GM12878 (cell line): ENCODE data around the gene RHOT1. TPM values are rescaled to one million over a fixed set of nuclear protein-coding genes. Genes with fewer than 3 reads are reported as not detected.

Experiments
- ATAC-seq: fragments of 200-7000 bp; cut with Tn5 transposase; 3 replicates; pipeline ENCODE4 v1.9.1; 2020; ENCODE audit warnings: mild to moderate bottlenecking, moderate library complexity
- BruUV-seq: library from RNA; stranded (reverse); fragments of 400-500 nt; replicated peaks from 2 replicates; lab custom pipeline; 2021; lab: Mats Ljungman, UMichigan
- CTCF ChIA-PET: fragments of 300-600 bp; sonication (Branson Sonifier 250); formaldehyde crosslinking; extraction: SDS; loops from one replicate; lab custom pipeline; 2021; ENCODE audit warnings: inconsistent platforms; lab: Yijun Ruan, JAX
- POLR2A ChIA-PET: fragments of 350-600 bp; formaldehyde crosslinking; extraction: SDS; loops from one replicate; lab custom pipeline; 2021; ENCODE audit warnings: inconsistent platforms; lab: Charles Lee
- RAD21 ChIA-PET: fragments of 300-600 bp; sonication (Branson Sonifier 250); formaldehyde crosslinking; loops from one replicate; lab custom pipeline; 2023; ENCODE audit warnings: antibody characterized with exemption; ENCODE audit not compliant: unreplicated experiment; lab: Charles Lee
- SMC1A ChIA-PET: fragments of 300-600 bp; sonication (Branson Sonifier 250); formaldehyde crosslinking; loops from one replicate; lab custom pipeline; 2023; ENCODE audit not compliant: unreplicated experiment, uncharacterized antibody; lab: Charles Lee
- DNase-seq: peaks from one replicate; pipeline ENCODE4 v3.0.0-alpha.2; 2011; ENCODE audit warnings: low read depth, low spot score
- FAIRE-seq: peaks from 3 replicates; lab custom pipeline; 2011; peaks lifted over from hg19 to GRCh38; lab: Jason Lieb, UNC
- H2AFZ ChIP-seq: 2 replicates; pipeline ENCODE4 v1.6.0; 2011; ENCODE audit warnings: low read depth, low read length, control low read depth; ENCODE audit not compliant: control insufficient read depth
- H3K27ac ChIP-seq: 2 replicates; pipeline ENCODE4 v1.5.1; 2011; ENCODE audit warnings: control low read depth; ENCODE audit not compliant: control insufficient read depth, insufficient read depth
- H3K27me3 ChIP-seq, 2 experiments: replicated peaks in 1 of 2; 2 replicates each; pipeline versions ENCODE4 v1.6.0 to v1.6.1; 2011; ENCODE audit warnings: low read length in 1 of 2; ENCODE audit not compliant: control insufficient read depth in 2 of 2, insufficient read depth in 2 of 2
- H3K36me3 ChIP-seq, 2 experiments: 2 replicates each; pipeline ENCODE4 v1.5.1; 2011; ENCODE audit warnings: low read length in 1 of 2; ENCODE audit not compliant: control insufficient read depth in 2 of 2, insufficient read depth in 2 of 2
- H3K4me1 ChIP-seq: 2 replicates; pipeline ENCODE4 v1.6.1; 2011; ENCODE audit warnings: mild to moderate bottlenecking, low read length, moderate library complexity, mixed read lengths; ENCODE audit not compliant: control insufficient read depth, insufficient read depth
- H3K4me2 ChIP-seq: 2 replicates; pipeline ENCODE4 v1.6.0; 2011; ENCODE audit warnings: control low read depth; ENCODE audit not compliant: control insufficient read depth, insufficient read depth
- H3K4me3 ChIP-seq: fragments of 200-600 bp; sonication (generic); 2 replicates; pipeline ENCODE4 v1.5.1; 2016
- H3K79me2 ChIP-seq: 2 replicates; pipeline ENCODE4 v1.6.0; 2011; ENCODE audit warnings: low read length; ENCODE audit not compliant: control insufficient read depth, insufficient read depth
- H3K9ac ChIP-seq: 2 replicates; pipeline ENCODE4 v1.8.0; 2011; ENCODE audit warnings: low read length, control low read depth, mixed read lengths; ENCODE audit not compliant: control insufficient read depth, insufficient read depth
- H3K9me3 ChIP-seq: replicated peaks from 3 replicates; pipeline ENCODE4 v1.5.1; 2011; ENCODE audit warnings: mild to moderate bottlenecking, low read length; ENCODE audit not compliant: control insufficient read depth, insufficient read depth
- H4K20me1 ChIP-seq: 2 replicates; pipeline ENCODE4 v1.6.0; 2011; ENCODE audit not compliant: control insufficient read depth, insufficient read depth
- ASH2L ChIP-seq: fragments of 300-600, 200-600 bp; sonication (generic); IDR thresholded peaks from 2 replicates; pipeline ENCODE4 v1.6.1; 2017; ENCODE audit warnings: low read depth, mild to moderate bottlenecking, borderline replicate concordance
- CREM ChIP-seq: IDR thresholded peaks from 2 replicates; pipeline ENCODE4 v1.6.1; 2014; ENCODE audit warnings: antibody characterized with exemption, low read depth
- EED ChIP-seq: sonication (generic); IDR thresholded peaks from 2 replicates; pipeline ENCODE4 v1.6.1; 2016; ENCODE audit warnings: antibody characterized with exemption, low read depth
- JUND ChIP-seq: IDR thresholded peaks from 2 replicates; pipeline ENCODE4 v1.6.1; 2012; ENCODE audit warnings: low read depth, mild to moderate bottlenecking, low read length, improper control_type of control experiment, moderate library complexity
- MTA2 ChIP-seq: fragments of 450-650 bp; IDR thresholded peaks from 2 replicates; pipeline ENCODE4 v1.6.1; 2016; ENCODE audit warnings: low read depth, mild to moderate bottlenecking, moderate library complexity
- MTA3 ChIP-seq: IDR thresholded peaks from 2 replicates; pipeline ENCODE4 v1.6.1; 2012; ENCODE audit warnings: low read length, inconsistent platforms, borderline replicate concordance
- NFIC ChIP-seq: IDR thresholded peaks from 2 replicates; pipeline ENCODE4 v1.6.1; 2012; ENCODE audit warnings: low read depth, mild to moderate bottlenecking, inconsistent platforms, low read length, moderate library complexity
- NFXL1 ChIP-seq: fragments of 450-650 bp; IDR thresholded peaks from 2 replicates; pipeline ENCODE4 v1.6.1; 2017; ENCODE audit warnings: antibody characterized with exemption, mild to moderate bottlenecking, borderline replicate concordance
- PAX8 ChIP-seq: fragments of 450-650 bp; IDR thresholded peaks from 2 replicates; pipeline ENCODE4 v1.6.1; 2017; ENCODE audit warnings: mild to moderate bottlenecking, moderate library complexity
- POLR2A ChIP-seq: IDR thresholded peaks from 2 replicates; pipeline ENCODE4 v1.6.1; 2011; ENCODE audit warnings: low read depth, mild to moderate bottlenecking, low read length
- RAD21 ChIP-seq: IDR thresholded peaks from 2 replicates; pipeline ENCODE4 v1.6.1; 2011; ENCODE audit warnings: mild to moderate bottlenecking, low read depth, low read length, moderate library complexity; ENCODE audit not compliant: insufficient read depth
- RFX5 ChIP-seq: IDR thresholded peaks from 2 replicates; pipeline ENCODE4 v1.6.1; 2011; ENCODE audit warnings: low read depth, low read length, improper control_type of control experiment
- YBX1 ChIP-seq: fragments of 450-650 bp; IDR thresholded peaks from 2 replicates; pipeline ENCODE4 v1.6.1; 2016; ENCODE audit warnings: antibody characterized with exemption
- ZNF384 ChIP-seq: IDR thresholded peaks from 2 replicates; pipeline ENCODE4 v1.6.1; 2012; ENCODE audit warnings: low read depth, mild to moderate bottlenecking, low read length, improper control_type of control experiment, borderline replicate concordance
- WGBS: methylation state at CpG from one replicate; pipeline ENCODE4 v1.1.6; 2016; ENCODE audit warnings: low lambda C conversion rate; ENCODE audit not compliant: insufficient replicate concordance, insufficient coverage; ENCODE audit errors: missing lambda C conversion rate; 5-methylcytosine and 5-hydroxymethylcytosine counted together
- in situ Hi-C: fragments of 300-500 bp; cut with MboI; formaldehyde crosslinking; loops from 9 replicates; pipeline ENCODE4 v1.14.3; 2018; ENCODE audit warnings: mixed read lengths
- intact Hi-C: fragments of 100-400 bp; cut with micrococcal nuclease; formaldehyde crosslinking; loops from one replicate; pipeline ENCODE4 v1.14.2; 2022; ENCODE audit not compliant: unreplicated experiment
- polyA plus RNA-seq, 11 experiments: library from polyadenylated mRNA; depleted of rRNA in 4 of 11; unstranded in 6 of 11; stranded (reverse) in 5 of 11; fragments of >200 nt; fragmentation: Nextera tagmentation in 4 of 11; fragmentation: Illumina TruSeq in 1 of 11; extraction: Ambion mirVana in 4 of 11; extraction: Trizol in 1 of 11; gene quantifications; 1 replicate in 1 of 11; 2 replicates in 10 of 11; pipeline versions ENCODE4 v1.2.1 to v1.2.3, GENCODE V29; 2011 to 2016; ENCODE audit warnings: inconsistent platforms in 2 of 11, missing spikeins in 2 of 11, low read depth in 1 of 11
- total RNA-seq, 4 experiments: library from RNA; depleted of rRNA in 3 of 4; stranded (reverse); fragments of >200 nt in 3 of 4; fragmentation: Illumina TruSeq in 1 of 4; extraction: Trizol in 1 of 4; gene quantifications; 2 replicates each; pipeline versions ENCODE4 v1.2.1 to v1.2.3, GENCODE V29; 2013 to 2021
- TF ChIP-seq, protein P1 (sequence below): fragments of 450-650 bp; IDR thresholded peaks from 2 replicates; pipeline ENCODE4 v1.6.1; 2016; ENCODE audit warnings: mild to moderate bottlenecking
- TF ChIP-seq, protein P2 (sequence below): IDR thresholded peaks from 2 replicates; pipeline ENCODE4 v1.6.1; 2011; ENCODE audit warnings: low read depth, low read length, improper control_type of control experiment, borderline replicate concordance
- TF ChIP-seq, protein P3 (sequence below): fragments of 450-650 bp; IDR thresholded peaks from 2 replicates; pipeline ENCODE4 v1.6.1; 2016; ENCODE audit warnings: mild to moderate bottlenecking
- TF ChIP-seq, protein P4 (sequence below): fragments of 450-650 bp; IDR thresholded peaks from 2 replicates; pipeline ENCODE4 v1.6.1; 2017; ENCODE audit warnings: mild to moderate bottlenecking, moderate library complexity

Gene RHOT1
- total and polyA plus RNA-seq, 10 of the 15 experiments (the other 5 are each of a cell fraction or from before 2014, with no cell fraction given), result 13.3 to 68.2 (median 22.8) TPM

DNA sequence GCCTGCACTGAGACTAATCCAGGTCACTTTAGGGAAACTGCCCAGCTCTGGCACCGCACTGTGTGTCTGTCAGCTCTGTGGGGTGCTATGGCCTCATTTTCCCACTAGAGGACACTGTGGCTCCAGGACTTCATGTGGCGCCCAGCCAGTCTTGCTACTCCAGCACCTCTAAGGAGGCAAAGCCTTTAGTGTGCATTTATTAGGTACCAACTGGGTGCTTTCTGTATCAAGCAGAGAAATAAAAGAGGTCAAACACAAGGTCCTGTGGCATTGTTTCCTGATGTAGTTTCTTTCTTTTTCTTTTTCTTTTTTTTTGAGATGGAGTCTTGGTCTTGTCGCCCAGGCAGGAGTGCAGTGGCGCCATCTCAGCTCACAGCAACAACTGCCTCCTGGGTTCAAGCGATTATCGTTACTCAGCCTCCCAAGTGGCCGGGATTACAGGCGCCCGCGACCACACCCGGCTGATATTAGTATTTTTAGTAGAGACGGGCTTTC, 110.9 kb downstream of the RHOT1 start:
- FAIRE-seq (no peak), DNase-seq (no peak), ATAC-seq (peak; percentile 99)
- no peaks in the 10 kb centered on the region for H4K20me1 ChIP-seq
- ChIA-PET SMC1A (interaction anchor here (0.6 to 1.3 kb wide), 8 partner anchors 58 to 230 kb away, joined by 3 to 22 read pairs (median 3); partner anchors contain the start of gene PSMD11), RAD21 (interaction anchor here (0.6 to 4.7 kb wide), 7 partner anchors 10 to 341 kb away, joined by 3 to 53 read pairs (median 3); no protein-coding TSS in a partner anchor), POLR2A (interaction anchor here (0.5 kb wide), 1 partner anchor 197 kb away, joined by 3 read pairs; no protein-coding TSS in a partner anchor), CTCF (interaction anchor here (0.5 to 8.0 kb wide), 24 partner anchors 9 to 710 kb away, joined by 3 to 132 read pairs (median 4); partner anchors contain the start of genes C17orf75 and PSMD11)
- BruUV-seq, result no TSS peak
- intact Hi-C loops (loop anchor here (1.0 to 2.0 kb wide), 2 partner anchors 66 to 192 kb away; partner anchors contain the start of gene PSMD11), in situ Hi-C loops (no loop called here)
- no peak overlapping the region for H3K9ac ChIP-seq
- no peaks in the 10 kb centered on the region for H3K36me3 ChIP-seq
- no peaks in the 10 kb centered on the region for H3K9me3 ChIP-seq
- no peaks in the 10 kb centered on the region for H3K79me2 ChIP-seq
- 18% methylated on average over 12 of the region's 12 CpGs for whole genome bisulfite sequencing
- H3K4me3 ChIP-seq, result no peak overlapping the region
- no peaks in the 10 kb centered on the region; the same call in 1 of the 2 replicates for H3K4me1 ChIP-seq
- H3K4me2 ChIP-seq, result no peak overlapping the region
- peaks cover 0 to 2% of the 10 kb centered on the region in 2 experiments; a peak in 1 of 4 replicates for H3K27me3 ChIP-seq
- no peak overlapping the region for H2AFZ ChIP-seq
- no peak overlapping the region for H3K27ac ChIP-seq
- no peak for TF ChIP-seq ASH2L
- TF ChIP-seq JUND, result no peak
- no peak for TF ChIP-seq PAX8
- TF ChIP-seq, protein P1, sequence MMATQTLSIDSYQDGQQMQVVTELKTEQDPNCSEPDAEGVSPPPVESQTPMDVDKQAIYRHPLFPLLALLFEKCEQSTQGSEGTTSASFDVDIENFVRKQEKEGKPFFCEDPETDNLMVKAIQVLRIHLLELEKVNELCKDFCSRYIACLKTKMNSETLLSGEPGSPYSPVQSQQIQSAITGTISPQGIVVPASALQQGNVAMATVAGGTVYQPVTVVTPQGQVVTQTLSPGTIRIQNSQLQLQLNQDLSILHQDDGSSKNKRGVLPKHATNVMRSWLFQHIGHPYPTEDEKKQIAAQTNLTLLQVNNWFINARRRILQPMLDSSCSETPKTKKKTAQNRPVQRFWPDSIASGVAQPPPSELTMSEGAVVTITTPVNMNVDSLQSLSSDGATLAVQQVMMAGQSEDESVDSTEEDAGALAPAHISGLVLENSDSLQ, result no peak; the same call in 1 of the 2 replicates
- TF ChIP-seq NFIC, result no peak
- TF ChIP-seq RAD21, result peak; percentile 93
- TF ChIP-seq CREM, result no peak
- no peak for TF ChIP-seq POLR2A
- no peak for TF ChIP-seq MTA3
- TF ChIP-seq ZNF384, result no peak
- no peak for TF ChIP-seq YBX1
- no peak for TF ChIP-seq NFXL1
- TF ChIP-seq, protein P2, sequence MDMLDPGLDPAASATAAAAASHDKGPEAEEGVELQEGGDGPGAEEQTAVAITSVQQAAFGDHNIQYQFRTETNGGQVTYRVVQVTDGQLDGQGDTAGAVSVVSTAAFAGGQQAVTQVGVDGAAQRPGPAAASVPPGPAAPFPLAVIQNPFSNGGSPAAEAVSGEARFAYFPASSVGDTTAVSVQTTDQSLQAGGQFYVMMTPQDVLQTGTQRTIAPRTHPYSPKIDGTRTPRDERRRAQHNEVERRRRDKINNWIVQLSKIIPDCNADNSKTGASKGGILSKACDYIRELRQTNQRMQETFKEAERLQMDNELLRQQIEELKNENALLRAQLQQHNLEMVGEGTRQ, result no peak
- TF ChIP-seq, protein P3, sequence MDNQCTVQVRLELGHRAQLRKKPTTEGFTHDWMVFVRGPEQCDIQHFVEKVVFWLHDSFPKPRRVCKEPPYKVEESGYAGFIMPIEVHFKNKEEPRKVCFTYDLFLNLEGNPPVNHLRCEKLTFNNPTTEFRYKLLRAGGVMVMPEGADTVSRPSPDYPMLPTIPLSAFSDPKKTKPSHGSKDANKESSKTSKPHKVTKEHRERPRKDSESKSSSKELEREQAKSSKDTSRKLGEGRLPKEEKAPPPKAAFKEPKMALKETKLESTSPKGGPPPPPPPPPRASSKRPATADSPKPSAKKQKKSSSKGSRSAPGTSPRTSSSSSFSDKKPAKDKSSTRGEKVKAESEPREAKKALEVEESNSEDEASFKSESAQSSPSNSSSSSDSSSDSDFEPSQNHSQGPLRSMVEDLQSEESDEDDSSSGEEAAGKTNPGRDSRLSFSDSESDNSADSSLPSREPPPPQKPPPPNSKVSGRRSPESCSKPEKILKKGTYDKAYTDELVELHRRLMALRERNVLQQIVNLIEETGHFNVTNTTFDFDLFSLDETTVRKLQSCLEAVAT, result no peak
- no peak for TF ChIP-seq RFX5
- TF ChIP-seq MTA2, result no peak
- TF ChIP-seq, protein P4, sequence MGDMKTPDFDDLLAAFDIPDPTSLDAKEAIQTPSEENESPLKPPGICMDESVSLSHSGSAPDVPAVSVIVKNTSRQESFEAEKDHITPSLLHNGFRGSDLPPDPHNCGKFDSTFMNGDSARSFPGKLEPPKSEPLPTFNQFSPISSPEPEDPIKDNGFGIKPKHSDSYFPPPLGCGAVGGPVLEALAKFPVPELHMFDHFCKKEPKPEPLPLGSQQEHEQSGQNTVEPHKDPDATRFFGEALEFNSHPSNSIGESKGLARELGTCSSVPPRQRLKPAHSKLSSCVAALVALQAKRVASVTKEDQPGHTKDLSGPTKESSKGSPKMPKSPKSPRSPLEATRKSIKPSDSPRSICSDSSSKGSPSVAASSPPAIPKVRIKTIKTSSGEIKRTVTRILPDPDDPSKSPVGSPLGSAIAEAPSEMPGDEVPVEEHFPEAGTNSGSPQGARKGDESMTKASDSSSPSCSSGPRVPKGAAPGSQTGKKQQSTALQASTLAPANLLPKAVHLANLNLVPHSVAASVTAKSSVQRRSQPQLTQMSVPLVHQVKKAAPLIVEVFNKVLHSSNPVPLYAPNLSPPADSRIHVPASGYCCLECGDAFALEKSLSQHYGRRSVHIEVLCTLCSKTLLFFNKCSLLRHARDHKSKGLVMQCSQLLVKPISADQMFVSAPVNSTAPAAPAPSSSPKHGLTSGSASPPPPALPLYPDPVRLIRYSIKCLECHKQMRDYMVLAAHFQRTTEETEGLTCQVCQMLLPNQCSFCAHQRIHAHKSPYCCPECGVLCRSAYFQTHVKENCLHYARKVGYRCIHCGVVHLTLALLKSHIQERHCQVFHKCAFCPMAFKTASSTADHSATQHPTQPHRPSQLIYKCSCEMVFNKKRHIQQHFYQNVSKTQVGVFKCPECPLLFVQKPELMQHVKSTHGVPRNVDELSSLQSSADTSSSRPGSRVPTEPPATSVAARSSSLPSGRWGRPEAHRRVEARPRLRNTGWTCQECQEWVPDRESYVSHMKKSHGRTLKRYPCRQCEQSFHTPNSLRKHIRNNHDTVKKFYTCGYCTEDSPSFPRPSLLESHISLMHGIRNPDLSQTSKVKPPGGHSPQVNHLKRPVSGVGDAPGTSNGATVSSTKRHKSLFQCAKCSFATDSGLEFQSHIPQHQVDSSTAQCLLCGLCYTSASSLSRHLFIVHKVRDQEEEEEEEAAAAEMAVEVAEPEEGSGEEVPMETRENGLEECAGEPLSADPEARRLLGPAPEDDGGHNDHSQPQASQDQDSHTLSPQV, result no peak
- TF ChIP-seq EED, result no peak
